HG02884 (cell line): Measurements from ENCODE around the gene PCNX2.
"Not testable (repeated sequence)": the region's sequence is repeated elsewhere in the genome, so short reads cannot be mapped to it uniquely, and the experiment has no call there.

Experiments
- ATAC-seq: cut with Tn5 transposase; IDR thresholded peaks from one replicate; pipeline ENCODE4 v1.9.1; 2021; ENCODE audit warnings: mild to moderate bottlenecking, moderate library complexity; ENCODE audit not compliant: unreplicated experiment

The PCNX2 gene

GRCh38 chr1:233227930-233228465 is 67.5 kb downstream of the PCNX2 start:
- no peak for ATAC-seq

GRCh38 chr1:233224311-233224710 is 71.2 kb downstream of the PCNX2 start:
- ATAC-seq = no peak

- ATAC-seq = no peak
Observed at GRCh38 chr1:233217832-233218231, 77.7 kb downstream of the PCNX2 start.

- ATAC-seq = no peak
Observed at GRCh38 chr1:233216009-233216408, 79.5 kb downstream of the PCNX2 start.

- no peak for ATAC-seq
Observed at GRCh38 chr1:233215135-233215760, 80.3 kb downstream of the PCNX2 start.

- ATAC-seq = no peak
Observed at GRCh38 chr1:233211595-233211994, 83.9 kb downstream of the PCNX2 start.

- no peak for ATAC-seq
Observed at GRCh38 chr1:233211106-233211505, 84.4 kb downstream of the PCNX2 start.

- ATAC-seq = no peak
Observed at GRCh38 chr1:233209481-233209880, 86.0 kb downstream of the PCNX2 start.

GRCh38 chr1:233208687-233209086 is 86.8 kb downstream of the PCNX2 start:
- ATAC-seq = no peak

- no peak for ATAC-seq
Observed at GRCh38 chr1:233197940-233198339, 97.6 kb downstream of the PCNX2 start.

- no peak for ATAC-seq
Observed at GRCh38 chr1:233193741-233194140, 101.8 kb downstream of the PCNX2 start.

- ATAC-seq = no peak
Observed at GRCh38 chr1:233190987-233191386, 104.5 kb downstream of the PCNX2 start.

GRCh38 chr1:233189526-233189925 is 106.0 kb downstream of the PCNX2 start:
- ATAC-seq = no peak

- no peak for ATAC-seq
Observed at GRCh38 chr1:233188061-233188460, 107.5 kb downstream of the PCNX2 start.

GRCh38 chr1:233183226-233184020 is 112.1 kb downstream of the PCNX2 start:
- no peak for ATAC-seq

- ATAC-seq = no peak
Observed at GRCh38 chr1:233182587-233182986, 112.9 kb downstream of the PCNX2 start.

GRCh38 chr1:233180641-233181364 is 114.7 kb downstream of the PCNX2 start:
- ATAC-seq = no peak

GRCh38 chr1:233179638-233180037 is 115.9 kb downstream of the PCNX2 start:
- not testable (repeated sequence) for ATAC-seq

GRCh38 chr1:233172201-233172600 is 123.3 kb downstream of the PCNX2 start:
- no peak for ATAC-seq

- ATAC-seq = no peak
Observed at GRCh38 chr1:233170741-233171140, 124.8 kb downstream of the PCNX2 start.

GRCh38 chr1:233168384-233168783 is 127.1 kb downstream of the PCNX2 start:
- ATAC-seq = no peak

GRCh38 chr1:233166896-233167295 is 128.6 kb downstream of the PCNX2 start:
- ATAC-seq = no peak
